ENCODE data around the gene IRX1.

Gene IRX1

GRCh38 chr5:3595006-3595961, at the start of gene IRX1:
IRX1 (plus strand) TSS chr5:3595832; CDS start chr5:3596106, 274 bp downstream.
- ATAC-seq (no peak), DNase-seq (no peak)

GRCh38 chr5:3546028-3546427, 49.6 kb upstream of the IRX1 start:
- ATAC-seq (no peak), DNase-seq (no peak)

- ATAC-seq, result no peak
- no peak for DNase-seq
Measured at GRCh38 chr5:3564116-3564515, 31.5 kb upstream of the IRX1 start.

- ATAC-seq, result no peak
Measured at GRCh38 chr5:3564827-3565518, 30.7 kb upstream of the IRX1 start.

GRCh38 chr5:3584724-3585531, 10.7 kb upstream of the IRX1 start:
- ATAC-seq (no peak), DNase-seq (no peak)

More at GRCh38 chr5:3564827-3565518, 30.7 kb upstream of the IRX1 start:
- DNase-seq, result no peak

- no peak for ATAC-seq
- DNase-seq, result no peak
Measured at GRCh38 chr5:3590161-3590966, 5.3 kb upstream of the IRX1 start.

GRCh38 chr5:3590967-3591900, 4.4 kb upstream of the IRX1 start:
- DNase-seq (no peak), ATAC-seq (no peak)

- no peak for DNase-seq
- ATAC-seq, result no peak
Measured at GRCh38 chr5:3592298-3592697, 3.3 kb upstream of the IRX1 start.

- ATAC-seq, result no peak
- no peak for DNase-seq
Measured at GRCh38 chr5:3593771-3594509, 1.7 kb upstream of the IRX1 start.

- no peak for ATAC-seq
- no peak for DNase-seq
Measured at GRCh38 chr5:3594510-3595005, 1.1 kb upstream of the IRX1 start.

- DNase-seq (no peak), ATAC-seq (no peak)
Measured at GRCh38 chr5:3596261-3596825, 711 bp downstream of the IRX1 start.

- no peak for ATAC-seq
- no peak for DNase-seq
Measured at GRCh38 chr5:3596857-3597166, 1.2 kb downstream of the IRX1 start.

GRCh38 chr5:3597167-3598007, 1.8 kb downstream of the IRX1 start:
- ATAC-seq (no peak), DNase-seq (no peak)

GRCh38 chr5:3598207-3598606, 2.6 kb downstream of the IRX1 start:
- no peak for DNase-seq

GRCh38 chr5:3598769-3599211, 3.2 kb downstream of the IRX1 start:
- ATAC-seq (no peak), DNase-seq (no peak)

More at GRCh38 chr5:3598207-3598606, 2.6 kb downstream of the IRX1 start:
- no peak for ATAC-seq

- ATAC-seq, result no peak
- no peak for DNase-seq
Measured at GRCh38 chr5:3599226-3600105, 3.8 kb downstream of the IRX1 start.

Data from stimulated activated naive CD8-positive, alpha-beta T cell treated with anti-CD3 and anti-CD28 coated beads, Interleukin-15, Interleukin-2, amounts not matched to agents 100 U/mL and 50 U/mL, for 24 hours (primary cell).